NOMO-1 treated with DMSO at 0.1 percent for 48 hours (cell line): ENCODE results near the gene MBNL3.

Experiments
- DNase-seq: peaks from one replicate; lab custom pipeline; 2025; ENCODE audit not compliant: unreplicated experiment; lab: John Stamatoyannopoulos, UW

MBNL3 gene

GRCh38 chrX:132423323-132423722 lies 65.5 kb downstream of the MBNL3 start:
- DNase-seq: no peak

GRCh38 chrX:132415012-132415411 lies 73.8 kb downstream of the MBNL3 start:
- no peak for DNase-seq

- DNase-seq: no peak
Observed at GRCh38 chrX:132414404-132414803, 74.4 kb downstream of the MBNL3 start.

- no peak for DNase-seq
Observed at GRCh38 chrX:132413459-132413858, 75.4 kb downstream of the MBNL3 start.

- DNase-seq: no peak
Observed at GRCh38 chrX:132412208-132412607, 76.6 kb downstream of the MBNL3 start.

- DNase-seq: no peak
Observed at GRCh38 chrX:132411310-132411977, 77.4 kb downstream of the MBNL3 start.

GRCh38 chrX:132409780-132410556 lies 78.9 kb downstream of the MBNL3 start:
- DNase-seq: no peak

GRCh38 chrX:132407691-132408090 lies 81.1 kb downstream of the MBNL3 start:
- no peak for DNase-seq

GRCh38 chrX:132406106-132406505 lies 82.7 kb downstream of the MBNL3 start:
- no peak for DNase-seq

- DNase-seq: no peak
Observed at GRCh38 chrX:132404266-132404665, 84.6 kb downstream of the MBNL3 start.

- no peak for DNase-seq
Observed at GRCh38 chrX:132401935-132402334, 86.9 kb downstream of the MBNL3 start.

GRCh38 chrX:132400706-132401105 lies 88.1 kb downstream of the MBNL3 start:
- DNase-seq: no peak

- no peak for DNase-seq
Observed at GRCh38 chrX:132395645-132396044, 93.2 kb downstream of the MBNL3 start.

- DNase-seq: no peak
Observed at GRCh38 chrX:132395026-132395425, 93.8 kb downstream of the MBNL3 start.

GRCh38 chrX:132394591-132394990 lies 94.2 kb downstream of the MBNL3 start:
- DNase-seq: no peak

GRCh38 chrX:132393992-132394391 lies 94.8 kb downstream of the MBNL3 start:
- no peak for DNase-seq

GRCh38 chrX:132393485-132393884 lies 95.4 kb downstream of the MBNL3 start:
- DNase-seq: no peak

- no peak for DNase-seq
Observed at GRCh38 chrX:132393085-132393484, 95.8 kb downstream of the MBNL3 start.

- DNase-seq: no peak
Observed at GRCh38 chrX:132390792-132391191, 98.0 kb downstream of the MBNL3 start.

- DNase-seq: no peak
Observed at GRCh38 chrX:132389480-132389879, 99.4 kb downstream of the MBNL3 start.

- DNase-seq: no peak
Observed at GRCh38 chrX:132388371-132388770, 100.5 kb downstream of the MBNL3 start.

- no peak for DNase-seq
Observed at GRCh38 chrX:132384301-132384700, 104.5 kb downstream of the MBNL3 start.

GRCh38 chrX:132382068-132382467 lies 106.8 kb downstream of the MBNL3 start:
- no peak for DNase-seq
